Esophagus muscularis mucosa (tissue), 4 donors: Measurements from ENCODE around the gene CTDP1. TPM values are rescaled to one million over a fixed set of nuclear protein-coding genes. Genes with fewer than 3 reads are reported as not detected.

Source experiments
- DNase-seq: peaks from one replicate; pipeline ENCODE4 v3.0.0-alpha.2; 2017; ENCODE audit errors: extremely low spot score
- H3K27ac ChIP-seq, 4 donors: fragments of 200-600 bp; sonication (generic); replicated peaks in 1 of 4; 1 replicate in 3 of 4; 2 replicates in 1 of 4; pipeline ENCODE4 v1.5.1; 2016 to 2019; ENCODE audit warnings: mild to moderate bottlenecking in 1 of 4
- H3K27me3 ChIP-seq, 4 donors: fragments of 200-600 bp; sonication (generic); one replicate each; pipeline versions ENCODE4 v1.5.1 to v1.6.0; 2016 to 2019
- H3K36me3 ChIP-seq, 4 donors: fragments of 200-600 bp; sonication (generic); one replicate each; pipeline ENCODE4 v1.5.1; 2016 to 2019
- H3K4me1 ChIP-seq, 4 donors: fragments of 200-600 bp; sonication (generic); one replicate each; pipeline ENCODE4 v1.5.1; 2016 to 2019
- H3K4me3 ChIP-seq, 4 donors: fragments of 200-600 bp; sonication (generic); 1 replicate in 2 of 4; 2 replicates in 2 of 4; pipeline ENCODE4 v1.5.1; 2016 to 2019; ENCODE audit warnings: mild to moderate bottlenecking in 4 of 4, moderate library complexity in 1 of 4
- H3K9me3 ChIP-seq, 4 donors: fragments of 200-600 bp; sonication (generic); 1 replicate in 3 of 4; 2 replicates in 1 of 4; pipeline ENCODE4 v1.5.1; 2016 to 2019
- EP300 ChIP-seq: sonication (generic); formaldehyde crosslinking; IDR thresholded peaks from one replicate; pipeline ENCODE4 v1.6.1; 2017; ENCODE audit warnings: antibody characterized with exemption
- POLR2A ChIP-seq: fragments of 450-650 bp; IDR thresholded peaks from one replicate; pipeline ENCODE4 v1.6.1; 2017; ENCODE audit warnings: antibody characterized with exemption, moderate library complexity, mild to moderate bottlenecking, low read depth
- POLR2AphosphoS5 ChIP-seq, 2 donors: sonication (generic); formaldehyde crosslinking; IDR thresholded peaks; one replicate each; pipeline ENCODE4 v1.6.1; 2017; ENCODE audit warnings: antibody characterized with exemption in 2 of 2
- WGBS: methylation state at CpG from one replicate; pipeline ENCODE4 v1.1.5; 2018; 5-methylcytosine and 5-hydroxymethylcytosine counted together
- intact Hi-C: fragments of 100-400 bp; cut with DNase I; formaldehyde crosslinking; loops from one replicate; pipeline ENCODE4 v1.15.1; 2023
- total RNA-seq, 4 donors: library from RNA; depleted of rRNA; stranded (reverse); fragments of >200 nt; gene quantifications; one replicate each; pipeline versions ENCODE4 v1.1.0 to v1.2.1, GENCODE V29; 2016
- TF ChIP-seq, protein P1 (sequence below), 3 experiments: fragments of 200-600 bp in 2 of 3; fragments of 450-650 bp in 1 of 3; sonication (generic) in 2 of 3; IDR thresholded peaks; one replicate each; pipeline ENCODE4 v1.5.1; 2017 to 2019; ENCODE audit warnings: antibody characterized with exemption in 3 of 3, mild to moderate bottlenecking in 2 of 3, moderate library complexity in 1 of 3

CTDP1 gene
- total RNA-seq, 4 donors from 2014 or later = 22.0 to 28.5 (median 24.5) TPM

DNA sequence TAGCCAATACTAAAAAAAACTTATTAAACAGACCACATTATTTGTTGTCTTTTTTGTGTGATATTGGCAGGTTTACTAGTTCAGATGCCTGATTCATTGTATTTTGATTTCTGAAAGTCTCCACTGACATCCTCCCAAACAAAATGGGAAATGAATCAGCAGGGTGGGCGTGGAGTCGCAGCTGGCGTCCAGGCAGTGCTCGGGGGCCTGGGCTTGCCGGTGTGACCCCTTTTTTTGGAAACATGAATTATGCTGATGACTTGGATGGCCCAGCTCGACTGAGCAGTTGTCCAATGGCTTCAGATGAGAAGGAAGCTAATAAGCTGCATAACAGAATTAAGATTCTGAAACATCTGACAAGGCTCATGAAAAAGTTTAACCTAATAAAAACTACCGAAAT is 116.4 kb downstream of the CTDP1 start:
- no peaks in the 10 kb centered on the region for H3K9me3 ChIP-seq
- DNase-seq = no peak
- H3K4me3 ChIP-seq = no peak overlapping the region
- H3K27me3 ChIP-seq = peaks cover 0 to 69% (median 33%) of the 10 kb centered on the region in 4 donors
- WGBS = 45% methylated on average over 7 of the region's 7 CpGs
- peaks cover 17 to 30% (median 27%) of the 10 kb centered on the region in 4 donors for H3K4me1 ChIP-seq
- TF ChIP-seq EP300 = no peak
- TF ChIP-seq, protein P1, sequence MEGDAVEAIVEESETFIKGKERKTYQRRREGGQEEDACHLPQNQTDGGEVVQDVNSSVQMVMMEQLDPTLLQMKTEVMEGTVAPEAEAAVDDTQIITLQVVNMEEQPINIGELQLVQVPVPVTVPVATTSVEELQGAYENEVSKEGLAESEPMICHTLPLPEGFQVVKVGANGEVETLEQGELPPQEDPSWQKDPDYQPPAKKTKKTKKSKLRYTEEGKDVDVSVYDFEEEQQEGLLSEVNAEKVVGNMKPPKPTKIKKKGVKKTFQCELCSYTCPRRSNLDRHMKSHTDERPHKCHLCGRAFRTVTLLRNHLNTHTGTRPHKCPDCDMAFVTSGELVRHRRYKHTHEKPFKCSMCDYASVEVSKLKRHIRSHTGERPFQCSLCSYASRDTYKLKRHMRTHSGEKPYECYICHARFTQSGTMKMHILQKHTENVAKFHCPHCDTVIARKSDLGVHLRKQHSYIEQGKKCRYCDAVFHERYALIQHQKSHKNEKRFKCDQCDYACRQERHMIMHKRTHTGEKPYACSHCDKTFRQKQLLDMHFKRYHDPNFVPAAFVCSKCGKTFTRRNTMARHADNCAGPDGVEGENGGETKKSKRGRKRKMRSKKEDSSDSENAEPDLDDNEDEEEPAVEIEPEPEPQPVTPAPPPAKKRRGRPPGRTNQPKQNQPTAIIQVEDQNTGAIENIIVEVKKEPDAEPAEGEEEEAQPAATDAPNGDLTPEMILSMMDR (IDR thresholded peaks at IDR 0.05) = no peak
- no peak for TF ChIP-seq POLR2A
- TF ChIP-seq POLR2AphosphoS5 (IDR thresholded peaks at IDR 0.05) = no peak
- H3K27ac ChIP-seq = no peak overlapping the region
- intact Hi-C loops = no loop called here
- no peaks in the 10 kb centered on the region for H3K36me3 ChIP-seq

DNA sequence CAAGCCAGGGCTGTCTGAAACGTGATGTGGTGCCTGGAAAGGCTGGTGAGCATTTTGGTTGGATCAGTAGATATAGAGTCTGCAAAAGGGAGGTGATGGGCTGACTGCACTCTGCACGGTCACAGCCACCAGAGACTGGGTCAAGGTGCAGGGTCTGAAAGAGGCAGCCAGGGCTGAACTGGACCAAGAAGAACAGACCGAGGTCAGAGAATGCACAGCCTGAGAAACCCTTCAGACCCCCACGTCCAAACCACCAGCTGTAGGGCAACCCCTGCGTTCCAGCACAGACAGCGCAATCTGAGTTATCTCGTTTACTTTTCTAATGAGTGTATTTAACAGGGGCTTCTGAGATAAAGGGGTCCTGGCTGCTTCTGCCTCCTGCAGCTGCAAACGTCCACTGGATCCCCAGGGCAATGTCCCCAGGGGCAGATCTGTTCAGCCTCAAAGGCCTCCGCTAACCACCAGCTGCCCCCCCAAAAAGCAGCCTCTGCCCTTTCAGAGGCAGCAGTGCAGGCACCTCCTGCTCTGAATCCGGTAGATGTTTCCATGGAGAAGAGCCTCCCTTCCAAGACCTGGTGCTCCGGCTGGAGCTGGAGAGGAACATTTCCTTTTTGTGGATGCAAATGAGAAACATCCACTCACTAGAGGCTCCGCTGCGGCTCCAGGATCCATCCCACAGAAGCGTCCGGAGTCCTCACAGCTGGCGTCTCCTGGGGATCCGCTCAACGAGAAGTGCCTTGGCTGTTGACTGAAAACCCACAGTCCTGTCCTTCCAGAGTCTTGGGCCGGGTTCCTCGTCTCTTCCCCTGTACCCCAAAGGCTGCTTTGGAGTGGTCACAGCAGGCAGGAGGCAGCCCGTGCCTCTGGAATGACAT is 117.2 kb downstream of the CTDP1 start:
- DNase-seq = no peak
- Histone ChIP-seq H3K4me1 (peaks cover 17 to 28% (median 25%) of the 10 kb centered on the region in 4 donors), H3K4me3 (no peak overlapping the region), H3K27me3 (peaks cover 0 to 69% (median 33%) of the 10 kb centered on the region in 4 donors), H3K36me3 (no peaks in the 10 kb centered on the region), H3K27ac (no peak overlapping the region), H3K9me3 (no peaks in the 10 kb centered on the region)
- TF ChIP-seq POLR2AphosphoS5 (IDR thresholded peaks at IDR 0.05) = no peak
- TF ChIP-seq POLR2A = no peak
- TF ChIP-seq, protein P1 (IDR thresholded peaks at IDR 0.05) = no peak
- WGBS = 29% methylated on average over 16 of the region's 21 CpGs
- intact Hi-C loops = no loop called here

DNA sequence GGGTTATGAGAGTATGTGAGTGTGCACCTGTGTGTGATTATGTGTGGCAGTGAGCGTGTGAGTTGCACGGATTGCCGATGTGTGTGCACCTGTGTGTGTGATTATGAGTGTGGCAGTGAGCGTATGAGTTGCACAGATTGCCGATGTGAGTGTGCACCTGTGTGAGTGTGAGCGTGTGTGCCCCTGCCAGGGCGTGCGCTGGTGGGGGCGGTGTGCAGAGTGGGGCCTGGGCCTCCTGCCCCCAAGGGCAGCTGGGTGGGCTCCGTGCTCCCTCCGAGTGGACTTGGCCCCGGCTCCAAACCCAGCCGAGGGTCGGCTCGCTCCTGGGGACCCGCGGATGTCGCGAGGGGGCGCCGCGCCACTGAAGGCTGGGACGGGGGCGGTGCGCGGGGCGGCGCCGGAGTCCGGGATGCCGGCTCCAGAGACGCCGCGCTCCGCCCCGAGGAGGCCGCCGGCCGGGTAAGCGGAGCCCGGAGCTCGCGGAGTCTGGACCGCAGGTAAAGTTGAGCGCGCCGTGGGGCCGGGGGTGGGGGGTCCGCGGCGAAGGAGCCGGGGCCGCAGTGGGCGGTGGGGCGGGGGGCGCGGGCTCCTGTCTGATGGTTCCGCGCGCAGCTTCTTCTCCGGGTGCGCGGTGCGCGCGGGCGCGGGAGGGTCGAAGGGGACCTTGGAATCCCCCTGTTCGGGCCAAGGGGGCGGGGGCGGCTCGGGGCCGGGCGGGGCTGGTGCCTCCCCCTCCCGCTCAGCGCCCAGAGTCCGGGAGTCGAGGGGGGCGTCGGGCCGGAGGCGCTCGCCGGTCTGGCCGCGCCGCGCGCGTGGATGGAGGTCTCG is 118.1 kb downstream of the CTDP1 start, which contains the start of gene KCNG2:
Gene KCNG2, plus strand, starts transcription at position 421 of the 828 bp plus-strand sequence. CDS start 65,730 bp downstream, outside the sequence.
- H3K27me3 ChIP-seq = peaks cover 0 to 75% (median 33%) of the 10 kb centered on the region in 4 donors
- H3K4me1 ChIP-seq = peaks cover 17 to 28% (median 23%) of the 10 kb centered on the region in 4 donors
- H3K4me3 ChIP-seq = peak within 1 kb of the TSS; percentile 35 to 45 (median 40)
- no peak for DNase-seq
- no peaks in the 10 kb centered on the region for H3K9me3 ChIP-seq
- TF ChIP-seq EP300 = no peak
- TF ChIP-seq POLR2AphosphoS5 (IDR thresholded peaks at IDR 0.05) = no peak
- TF ChIP-seq, protein P1 (IDR thresholded peaks at IDR 0.05) = peak in 1 of 3 experiments; percentile 8
- no peak for TF ChIP-seq POLR2A
- WGBS = 8% methylated on average over 37 of the region's 92 CpGs
- no peaks in the 10 kb centered on the region for H3K36me3 ChIP-seq
- intact Hi-C loops = no loop called here
- no peak within 1 kb of the TSS for H3K27ac ChIP-seq

DNA sequence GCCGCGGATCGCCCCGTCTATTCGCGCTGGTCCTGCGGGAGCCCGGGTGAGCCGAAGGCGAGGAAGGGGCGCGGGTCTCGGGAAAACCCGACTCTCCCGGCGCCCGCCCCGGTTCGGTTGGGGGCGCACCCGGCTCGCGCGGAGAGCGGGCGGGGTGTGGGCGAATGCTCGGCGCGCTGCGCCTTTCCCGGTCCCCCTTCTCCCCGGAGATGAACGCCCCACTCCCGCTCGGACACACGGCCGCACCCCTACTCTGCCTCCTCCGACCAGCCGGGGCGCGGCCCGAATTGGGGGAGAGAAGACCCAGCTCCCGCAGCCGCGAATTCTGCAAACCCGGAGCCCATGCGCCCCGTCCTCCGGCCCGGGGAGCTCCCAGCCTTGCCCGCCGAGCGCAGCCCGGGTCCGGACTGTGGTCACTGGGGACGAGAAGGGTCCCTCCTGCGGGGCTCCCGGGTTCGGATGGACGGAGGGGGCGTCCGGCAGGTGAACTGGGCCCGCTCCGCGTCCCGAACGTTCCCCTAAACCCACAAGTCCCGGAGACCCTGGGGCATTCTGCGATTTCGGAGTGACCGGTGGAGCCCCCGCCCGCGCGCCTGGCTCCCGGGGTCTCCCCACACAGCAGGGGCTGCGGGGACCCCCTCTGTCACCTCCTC is 118.9 kb downstream of the CTDP1 start:
- no peaks in the 10 kb centered on the region for H3K36me3 ChIP-seq
- intact Hi-C loops = no loop called here
- H3K4me1 ChIP-seq = peaks cover 17 to 28% (median 23%) of the 10 kb centered on the region in 4 donors
- under 1% methylated on average over 21 of the region's 78 CpGs for WGBS
- no peaks in the 10 kb centered on the region for H3K9me3 ChIP-seq
- H3K27ac ChIP-seq = no peak overlapping the region
- peaks cover 0 to 75% (median 33%) of the 10 kb centered on the region in 4 donors for H3K27me3 ChIP-seq
- peak overlapping the region; percentile 35 to 45 (median 40) for H3K4me3 ChIP-seq
- no peak for DNase-seq
- TF ChIP-seq EP300 (no peak), POLR2AphosphoS5 (IDR thresholded peaks at IDR 0.05) (no peak), POLR2A (no peak)
